Keratinocyte (primary cell): Measurements from ENCODE around the gene AMIGO2. TPM values are rescaled to one million over a fixed set of nuclear protein-coding genes. Genes with fewer than 3 reads are reported as not detected.
"Not testable (repeated sequence)": the region's sequence is repeated elsewhere in the genome, so short reads cannot be mapped to it uniquely, and the experiment has no call there.

ENCODE experiments used
- DNase-seq: peaks from one replicate; pipeline ENCODE4 v3.0.0-alpha.2; 2011; ENCODE audit warnings: low read depth, missing footprints, low spot score
- FAIRE-seq: peaks from 2 replicates; lab custom pipeline; 2011; peaks lifted over from hg19 to GRCh38; lab: Jason Lieb, UNC
- H2AFZ ChIP-seq: 2 replicates; pipeline ENCODE4 v1.6.0; 2012; ENCODE audit warnings: low read length, control low read depth, inconsistent platforms; ENCODE audit not compliant: control insufficient read depth
- H3K27ac ChIP-seq: 2 replicates; pipeline ENCODE4 v1.5.1; 2011; ENCODE audit warnings: low read length; ENCODE audit not compliant: control insufficient read depth, insufficient read depth
- H3K27me3 ChIP-seq: 3 replicates; pipeline ENCODE4 v1.6.0; 2011; ENCODE audit warnings: low read length; ENCODE audit not compliant: control insufficient read depth, insufficient read depth; ENCODE audit errors: extremely low read depth
- H3K36me3 ChIP-seq, 2 experiments: 2 replicates in 1 of 2; 3 replicates in 1 of 2; pipeline ENCODE4 v1.5.1; 2011; ENCODE audit warnings: low read length in 2 of 2, mild to moderate bottlenecking in 1 of 2; ENCODE audit not compliant: control insufficient read depth in 2 of 2, insufficient read depth in 2 of 2; ENCODE audit errors: extremely low read depth in 1 of 2
- H3K4me1 ChIP-seq: 3 replicates; pipeline ENCODE4 v1.5.1; 2011; ENCODE audit warnings: low read length; ENCODE audit not compliant: control insufficient read depth, insufficient read depth; ENCODE audit errors: extremely low read depth
- H3K4me2 ChIP-seq: 3 replicates; pipeline ENCODE4 v1.6.0; 2011; ENCODE audit warnings: low read depth, low read length; ENCODE audit not compliant: control insufficient read depth, insufficient read depth; ENCODE audit errors: extremely low read depth
- H3K4me3 ChIP-seq, 3 experiments: fragments of 200-600 bp in 1 of 3; sonication (generic) in 1 of 3; 2 replicates in 2 of 3; 3 replicates in 1 of 3; pipeline ENCODE4 v1.5.1; 2011 to 2016; ENCODE audit warnings: low read length in 3 of 3, mild to moderate bottlenecking in 3 of 3, control low read depth in 2 of 3, inconsistent platforms in 1 of 3, low read depth in 1 of 3, mixed read lengths in 1 of 3, mixed run types in 1 of 3, moderate library complexity in 1 of 3; ENCODE audit not compliant: control insufficient read depth in 2 of 3, insufficient read depth in 2 of 3; ENCODE audit errors: extremely low read depth in 1 of 3
- H3K79me2 ChIP-seq: 2 replicates; pipeline ENCODE4 v1.6.0; 2012; ENCODE audit warnings: low read length; ENCODE audit not compliant: control insufficient read depth, insufficient read depth
- H3K9ac ChIP-seq: 3 replicates; pipeline ENCODE4 v1.6.0; 2011; ENCODE audit warnings: low read length; ENCODE audit not compliant: control insufficient read depth, insufficient read depth; ENCODE audit errors: extremely low read depth
- H3K9me1 ChIP-seq: 3 replicates; pipeline ENCODE4 v1.6.0; 2011; ENCODE audit warnings: low read length; ENCODE audit not compliant: control insufficient read depth, insufficient read depth; ENCODE audit errors: extremely low read depth
- H3K9me3 ChIP-seq: 2 replicates; pipeline ENCODE4 v1.5.1; 2012; ENCODE audit warnings: low read depth, low read length; ENCODE audit not compliant: control insufficient read depth
- H4K20me1 ChIP-seq: 3 replicates; pipeline ENCODE4 v1.6.0; 2011; ENCODE audit warnings: low read length; ENCODE audit not compliant: control insufficient read depth, insufficient read depth; ENCODE audit errors: extremely low read depth
- CTCF ChIP-seq, 3 experiments: IDR thresholded peaks in 1 of 3; conservative IDR thresholded peaks in 1 of 3; optimal IDR thresholded peaks in 1 of 3; 2 replicates in 2 of 3; 3 replicates in 1 of 3; pipeline versions ENCODE3 to v1.5.1; 2011; ENCODE audit warnings: low read length in 3 of 3, mild to moderate bottlenecking in 3 of 3, moderate library complexity in 2 of 3, control low read depth in 1 of 3, inconsistent platforms in 1 of 3; ENCODE audit not compliant: insufficient read depth in 2 of 3; ENCODE audit errors: extremely low read depth in 1 of 3
- EZH2 ChIP-seq: IDR thresholded peaks from one replicate; pipeline ENCODE4 v1.6.1; 2012; ENCODE audit warnings: inconsistent platforms, mild to moderate bottlenecking, low read length, moderate library complexity
- dilution Hi-C: fragments of 300-500 bp; cut with MboI; formaldehyde crosslinking; loops from one replicate; pipeline ENCODE4 v1.7.0; 2020; ENCODE audit warnings: low sequenced_read_pairs; ENCODE audit not compliant: extremely low pct_ligation_motif_present
- polyA plus RNA-seq, 5 experiments: library from polyadenylated mRNA; depleted of rRNA in 3 of 5; stranded (reverse) in 3 of 5; stranded (forward) in 1 of 5; unstranded in 1 of 5; fragments of >200 nt; gene quantifications; 1 replicate in 1 of 5; 2 replicates in 3 of 5; 3 replicates in 1 of 5; pipeline versions ENCODE4 v1.2.1 to v1.2.3, GENCODE V29; 2011 to 2012; ENCODE audit warnings: missing spikeins in 2 of 5, low read depth in 1 of 5, low replicate concordance in 1 of 5

Gene AMIGO2
- polyA plus RNA-seq, 1 donor (not counting 4 experiments of a cell fraction or from before 2014, with no cell fraction given) = 71.3 TPM

- H3K4me1 ChIP-seq = no peaks in the 10 kb centered on the region
- no peak overlapping the region for H3K4me3 ChIP-seq
- H3K36me3 ChIP-seq = no peaks in the 10 kb centered on the region
- H3K27me3 ChIP-seq = no peaks in the 10 kb centered on the region
- dilution Hi-C loops = no loop called here
- no peak for TF ChIP-seq EZH2
- TF ChIP-seq CTCF (optimal IDR thresholded peaks at IDR 0.05 in 1 of 3, IDR thresholded peaks at IDR 0.05 in 1 of 3, conservative IDR thresholded peaks at IDR 0.05 in 1 of 3; ENCODE audit: extremely low read depth in 1 of 3, insufficient read depth in 2 of 3, low read length in 3 of 3) = no peak
- no peaks in the 10 kb centered on the region for H4K20me1 ChIP-seq
- no peaks in the 10 kb centered on the region for H3K79me2 ChIP-seq
- no peak overlapping the region for H3K4me2 ChIP-seq
- DNase-seq = no peak
- H3K9ac ChIP-seq = no peak overlapping the region
- FAIRE-seq = no peak
- H2AFZ ChIP-seq = no peak overlapping the region
- H3K9me3 ChIP-seq = peaks cover 3% of the 10 kb centered on the region
- no peaks in the 10 kb centered on the region for H3K9me1 ChIP-seq
- no peak overlapping the region for H3K27ac ChIP-seq
Measured at GRCh38 chr12:47052274-47052673, 27.5 kb downstream of the AMIGO2 start.

GRCh38 chr12:47051291-47051690, 28.5 kb downstream of the AMIGO2 start:
- H3K9ac ChIP-seq, H3K4me2 ChIP-seq, H3K36me3 ChIP-seq, dilution Hi-C loops, H3K4me1 ChIP-seq, FAIRE-seq, H2AFZ ChIP-seq, H3K79me2 ChIP-seq, H3K27ac ChIP-seq, H3K9me3 ChIP-seq, H3K4me3 ChIP-seq, H3K9me1 ChIP-seq, DNase-seq, H4K20me1 ChIP-seq, H3K27me3 ChIP-seq: not testable (repeated sequence)

- no peaks in the 10 kb centered on the region for H3K9me1 ChIP-seq
- DNase-seq (no peak), FAIRE-seq (no peak)
- no peaks in the 10 kb centered on the region for H3K4me1 ChIP-seq
- H3K27me3 ChIP-seq = no peaks in the 10 kb centered on the region
- no peaks in the 10 kb centered on the region for H4K20me1 ChIP-seq
- no peak overlapping the region for H3K27ac ChIP-seq
- no peaks in the 10 kb centered on the region for H3K79me2 ChIP-seq
- no peak for TF ChIP-seq CTCF (optimal IDR thresholded peaks at IDR 0.05 in 1 of 3, IDR thresholded peaks at IDR 0.05 in 1 of 3, conservative IDR thresholded peaks at IDR 0.05 in 1 of 3; ENCODE audit: extremely low read depth in 1 of 3, insufficient read depth in 2 of 3, low read length in 3 of 3)
- no peak for TF ChIP-seq EZH2
- H3K9ac ChIP-seq = no peak overlapping the region
- no peak overlapping the region for H3K4me2 ChIP-seq
- H3K36me3 ChIP-seq = no peaks in the 10 kb centered on the region
- H3K9me3 ChIP-seq = peaks cover 3% of the 10 kb centered on the region
- no peak overlapping the region for H3K4me3 ChIP-seq
- H2AFZ ChIP-seq = no peak overlapping the region
- dilution Hi-C loops = no loop called here
Measured at GRCh38 chr12:47048541-47048940, 31.2 kb downstream of the AMIGO2 start.
